GM19397 (cell line): ENCODE results near the gene PPP2R1B.
"Not testable (repeated sequence)": the region's sequence is repeated elsewhere in the genome, so short reads cannot be mapped to it uniquely, and the experiment has no call there.

Experiments
- ATAC-seq: cut with Tn5 transposase; IDR thresholded peaks from one replicate; pipeline ENCODE4 v1.9.1; 2021; ENCODE audit warnings: mild to moderate bottlenecking, moderate library complexity; ENCODE audit not compliant: unreplicated experiment

The PPP2R1B gene

GRCh38 chr11:111784311-111784710 lies 18.1 kb upstream of the PPP2R1B start:
- not testable (repeated sequence) for ATAC-seq

DNA sequence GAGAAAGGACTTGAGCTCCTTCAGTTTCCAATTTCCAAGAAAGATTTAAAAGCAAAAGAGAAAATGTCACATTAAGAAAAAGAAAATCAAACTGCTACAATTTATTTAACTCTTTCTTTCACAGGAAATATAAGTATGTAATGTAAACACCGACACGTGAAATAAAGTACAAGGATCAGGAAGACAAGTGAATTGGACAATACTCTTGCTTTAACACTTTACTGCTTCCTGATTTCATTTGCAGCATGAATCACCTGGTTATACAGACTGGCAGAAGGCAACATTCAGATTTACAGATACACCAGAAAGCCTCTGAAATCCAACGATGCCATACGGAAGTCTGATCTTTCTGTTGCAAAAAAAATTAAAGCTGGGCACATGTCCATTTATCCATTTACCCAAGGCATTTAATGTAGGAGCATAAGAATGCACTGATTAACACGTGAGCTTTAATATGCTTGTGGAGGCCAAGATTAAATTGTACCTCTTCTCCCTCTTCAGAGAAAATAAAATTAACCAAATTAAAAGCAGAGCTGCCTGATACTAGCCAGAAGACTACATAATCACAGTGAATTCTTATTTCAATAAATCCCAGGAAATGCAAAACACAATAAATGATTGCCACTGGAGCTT lies 16.0 kb upstream of the PPP2R1B start:
- ATAC-seq: no peak

GRCh38 chr11:111779118-111779517 lies 12.9 kb upstream of the PPP2R1B start:
- ATAC-seq: no peak

- no peak for ATAC-seq
Measured at GRCh38 chr11:111778047-111778558, 11.9 kb upstream of the PPP2R1B start.

DNA sequence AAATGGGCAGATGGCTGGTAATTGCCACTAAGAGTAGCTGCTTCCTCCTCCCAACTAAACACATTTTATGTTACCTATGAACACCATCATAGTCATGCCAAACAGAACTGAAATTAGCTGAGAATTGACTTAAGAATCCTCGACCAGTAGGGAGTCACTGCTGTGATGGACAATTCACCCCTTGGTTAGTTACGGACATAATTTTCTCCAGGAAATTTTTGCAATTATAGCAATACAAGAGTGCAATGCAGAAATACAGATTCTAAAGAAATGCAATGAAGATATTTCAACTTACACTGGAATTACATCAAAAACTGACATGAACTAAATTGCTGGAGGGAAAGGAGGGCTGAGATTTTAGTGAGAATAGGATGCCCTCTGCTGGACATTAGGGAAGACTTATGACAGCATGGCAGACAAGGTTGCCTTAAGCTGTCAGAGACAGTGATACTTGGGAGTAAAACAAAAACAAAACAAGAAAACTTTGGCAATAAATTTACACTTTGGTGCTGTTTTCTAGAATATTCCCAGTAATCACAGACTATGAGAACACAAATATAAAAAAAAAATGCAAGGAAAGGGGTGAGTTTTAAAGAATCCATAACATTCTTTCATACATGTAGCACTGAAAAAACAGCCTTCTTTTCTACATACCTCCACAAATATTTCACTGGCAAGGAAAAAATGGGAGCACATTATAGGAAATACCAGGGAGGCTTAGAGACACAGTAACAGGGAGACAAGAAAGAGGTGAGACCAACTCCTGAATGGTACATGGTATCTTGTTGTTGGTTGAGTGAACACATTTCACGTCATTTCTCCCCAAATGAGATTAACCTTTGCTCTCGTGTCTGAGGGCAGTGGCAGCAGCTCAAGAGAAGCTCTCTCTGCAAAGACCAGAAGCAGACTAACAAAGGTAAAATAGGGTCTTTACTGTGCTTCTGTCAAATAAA lies 11.2 kb upstream of the PPP2R1B start:
- peak; percentile 45 for ATAC-seq

- ATAC-seq: peak; percentile 90
Measured at GRCh38 chr11:111776398-111777093, 10.4 kb upstream of the PPP2R1B start.

- no peak for ATAC-seq
Measured at GRCh38 chr11:111774955-111775710, 8.9 kb upstream of the PPP2R1B start.

DNA sequence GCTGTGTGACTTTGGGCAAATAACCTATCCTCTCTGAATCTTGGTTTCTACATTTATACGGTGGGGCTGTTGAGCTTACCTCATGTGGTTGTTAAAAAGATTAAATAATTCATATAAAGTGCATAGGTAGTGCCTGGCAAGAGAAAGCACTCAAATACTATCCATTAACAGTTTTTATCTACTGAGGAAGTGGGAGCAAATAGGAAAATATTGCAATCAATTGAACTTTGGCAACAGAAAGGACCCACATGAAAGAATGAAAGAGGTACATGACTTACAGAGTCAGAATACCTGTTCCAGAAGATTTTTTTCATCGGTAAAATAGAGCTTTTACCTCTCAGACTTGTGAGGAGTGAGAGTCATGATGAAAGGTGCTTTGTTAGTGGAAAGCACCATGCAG lies 6.3 kb upstream of the PPP2R1B start:
- no peak for ATAC-seq

- ATAC-seq: not testable (repeated sequence)
Measured at GRCh38 chr11:111771205-111771604, 5.0 kb upstream of the PPP2R1B start.

DNA sequence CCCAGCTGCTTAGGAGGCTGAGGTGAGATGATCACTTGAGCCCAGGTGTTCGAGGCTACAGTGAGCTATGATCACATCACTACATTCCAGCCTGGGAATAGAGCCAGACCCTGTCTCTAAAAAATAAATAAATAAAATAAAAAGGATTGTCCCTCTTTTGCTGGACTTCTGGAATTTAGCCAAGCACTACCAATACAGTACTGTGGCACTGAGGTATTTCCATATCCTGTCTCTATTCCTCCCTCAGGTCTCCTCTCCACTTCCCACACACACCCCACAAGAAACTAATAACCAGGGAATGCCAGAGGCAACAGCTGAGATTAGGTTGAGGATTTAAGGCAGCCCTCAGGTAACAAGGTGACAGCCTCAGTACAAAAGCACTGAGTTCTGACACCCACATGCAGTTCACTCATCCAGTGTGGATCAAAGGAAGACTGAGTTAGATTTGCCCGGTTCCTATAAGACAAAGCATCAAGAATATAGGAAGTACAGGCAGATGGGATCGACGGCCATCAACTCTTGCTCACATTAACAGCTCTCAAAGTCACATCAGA lies 4.5 kb upstream of the PPP2R1B start:
- ATAC-seq: no peak

DNA sequence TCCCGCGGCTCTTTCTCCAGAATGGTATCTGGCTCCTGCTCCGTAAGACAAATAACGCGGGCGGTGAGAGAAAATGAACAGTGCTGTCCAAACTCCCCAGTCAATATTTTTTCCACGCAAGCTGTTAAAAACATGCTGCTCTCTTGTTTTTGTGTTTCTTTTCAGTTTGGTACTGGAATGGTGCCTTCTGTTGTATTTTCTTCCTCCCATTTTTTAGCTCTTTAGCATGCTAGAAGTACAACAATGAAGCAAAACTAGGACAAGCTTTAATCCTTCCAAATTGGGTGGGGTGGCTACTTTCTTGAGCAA lies 599 bp upstream of the PPP2R1B start:
- peak; percentile 3 for ATAC-seq

- peak; percentile 22 for ATAC-seq
Measured at GRCh38 chr11:111765320-111765983, 737 bp downstream of the PPP2R1B start.

DNA sequence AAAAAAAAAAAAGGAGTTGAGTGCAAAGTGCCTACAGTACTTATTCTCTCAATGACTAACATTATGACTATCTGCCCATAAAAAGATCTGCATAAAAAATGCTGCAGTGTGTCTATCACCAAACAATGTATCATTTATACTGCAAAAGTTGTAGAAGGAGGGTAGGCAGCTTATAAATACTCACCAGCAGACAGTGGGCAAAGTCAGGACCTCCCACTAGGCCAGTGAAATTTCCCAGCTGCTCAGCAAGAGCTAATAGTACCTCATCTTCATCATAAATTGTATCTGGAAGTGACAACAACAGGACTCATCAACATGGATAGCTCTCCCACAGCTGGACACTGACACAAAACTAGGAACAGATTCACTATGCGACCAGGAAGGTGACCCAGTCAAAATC lies 1.6 kb downstream of the PPP2R1B start:
- no peak for ATAC-seq

GRCh38 chr11:111762981-111763643 lies 3.1 kb downstream of the PPP2R1B start:
- no peak for ATAC-seq

GRCh38 chr11:111762526-111762925 lies 3.7 kb downstream of the PPP2R1B start:
- ATAC-seq: no peak

DNA sequence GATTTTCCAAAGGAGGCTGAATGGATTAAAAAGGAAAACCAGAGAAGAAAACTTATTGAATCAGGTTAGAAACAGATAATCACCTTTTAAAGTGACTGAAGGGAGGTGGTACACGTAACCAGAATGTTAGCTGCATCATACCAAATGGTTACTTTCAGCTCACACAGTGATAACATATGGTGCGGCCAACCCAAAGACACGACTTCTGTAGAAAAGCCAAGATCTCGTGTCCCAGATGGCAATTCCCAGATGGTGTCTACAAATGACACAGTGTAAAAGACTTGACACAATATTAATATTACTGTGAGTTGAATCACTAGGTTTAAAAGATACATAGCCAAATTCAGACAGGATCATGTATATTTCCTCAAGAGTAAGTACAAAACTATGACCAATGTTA lies 5.2 kb downstream of the PPP2R1B start:
- no peak for ATAC-seq

GRCh38 chr11:111759778-111760407 lies 6.3 kb downstream of the PPP2R1B start:
- ATAC-seq: no peak

- no peak for ATAC-seq
Measured at GRCh38 chr11:111759376-111759775, 6.8 kb downstream of the PPP2R1B start.

DNA sequence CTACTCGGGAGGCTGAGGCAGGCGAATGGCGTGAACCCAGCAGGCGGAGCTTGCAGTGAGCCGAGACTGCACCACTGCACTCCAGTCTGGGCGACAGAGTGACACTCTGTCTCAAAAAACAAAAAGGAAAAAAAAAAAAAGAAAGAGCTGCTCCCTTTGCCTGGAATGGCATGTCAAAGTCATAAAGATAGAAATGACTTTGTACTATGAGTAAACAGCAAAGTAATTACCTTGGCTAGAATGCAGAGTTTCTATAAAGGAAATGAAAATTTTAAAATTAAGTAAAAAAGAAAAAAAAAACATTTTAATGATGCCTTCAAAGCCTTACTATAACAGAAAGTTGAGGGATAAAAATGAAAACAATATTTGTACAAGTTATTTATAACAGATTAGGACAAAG lies 10.1 kb downstream of the PPP2R1B start:
- no peak for ATAC-seq
